A172 (cell line): Measurements from ENCODE around the gene NHERF1. TPM values are rescaled to one million over a fixed set of nuclear protein-coding genes. Genes with fewer than 3 reads are reported as not detected.
A peak's percentile ranks its signal among the peaks of the same experiment; 100 is the strongest.

Experiments used
- DNase-seq: peaks from one replicate; pipeline ENCODE4 v3.0.0-alpha.2; 2015; ENCODE audit warnings: low spot score
- total RNA-seq: library from RNA; depleted of rRNA; stranded (reverse); fragments of >200 nt; shearing (Covaris generic); gene quantifications from 2 replicates; pipeline ENCODE4 v1.2.3, GENCODE V29; 2014; rRNA removed

NHERF1 gene
- total RNA-seq = 205 and 246 TPM in 2 replicates

GRCh38 chr17:74748529-74749278 is at the start of gene NHERF1:
Gene NHERF1, plus strand, starts transcription at chr17:74748628. Its CDS starts 219 bp downstream, at chr17:74748847.
- DNase-seq = peak; percentile 84

- DNase-seq = no peak
Observed at GRCh38 chr17:74699236-74699635, 49.2 kb upstream of the NHERF1 start.

- no peak for DNase-seq
Observed at GRCh38 chr17:74702116-74702871, 46.1 kb upstream of the NHERF1 start.

DNA sequence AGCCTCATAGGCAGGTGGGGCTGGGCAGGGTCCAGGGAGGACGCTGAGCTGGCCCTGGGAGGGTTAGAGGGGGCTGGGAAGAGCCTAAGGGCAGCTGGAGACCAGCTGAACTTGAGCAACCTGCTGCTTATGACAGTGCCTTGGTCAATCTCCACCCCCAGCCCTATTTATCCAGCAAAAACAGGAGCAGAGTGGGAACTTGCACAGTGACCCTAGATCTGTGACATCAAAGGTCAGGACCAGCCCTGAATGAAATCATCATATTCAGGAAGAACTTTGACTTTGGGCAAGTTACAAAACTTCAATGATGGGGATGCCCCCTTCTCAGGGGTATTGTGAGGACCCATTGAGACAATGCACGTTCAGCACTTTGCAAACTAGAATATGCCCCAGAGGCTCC is 45.1 kb upstream of the NHERF1 start:
- no peak for DNase-seq

DNA sequence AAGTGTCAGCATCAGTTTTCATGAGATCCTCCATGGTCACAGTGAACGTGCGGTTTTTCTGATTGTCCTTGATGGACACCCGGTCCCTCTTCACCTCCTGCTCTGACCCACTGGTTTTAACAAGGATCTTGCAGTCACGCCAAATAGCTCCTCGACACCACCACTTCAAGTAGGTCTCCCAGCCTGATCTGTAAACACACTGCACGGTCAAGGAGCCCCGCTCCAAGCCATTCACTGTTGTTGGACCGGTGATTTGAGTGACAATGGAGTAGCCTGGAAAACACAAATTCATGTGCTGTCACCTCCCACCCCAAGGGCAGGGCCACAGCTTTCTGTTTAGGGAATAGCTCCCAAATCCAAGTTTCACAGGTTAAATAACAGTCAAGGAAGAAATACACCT is 43.9 kb upstream of the NHERF1 start:
- DNase-seq = no peak

- DNase-seq = no peak
Observed at GRCh38 chr17:74711058-74711824, 37.2 kb upstream of the NHERF1 start.

DNA sequence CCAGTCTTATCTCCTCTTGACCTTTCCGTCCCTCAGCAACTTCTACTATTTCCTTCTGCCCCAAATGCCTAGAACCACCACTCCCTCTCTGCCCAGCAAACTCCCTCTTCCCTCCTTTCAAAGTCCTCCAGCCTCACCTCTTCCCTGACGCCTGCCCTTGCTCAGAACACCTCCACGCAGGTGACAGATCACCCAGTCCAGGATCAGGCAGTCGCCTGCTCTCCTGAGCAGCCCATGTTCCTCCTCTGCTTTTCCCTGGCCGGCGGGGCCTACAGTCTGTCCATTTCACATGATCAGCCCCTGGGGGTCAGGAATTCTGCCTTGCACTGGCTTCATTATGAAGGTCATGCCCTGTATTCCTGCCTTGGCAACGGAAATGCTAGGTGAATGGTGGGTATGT is 36.1 kb upstream of the NHERF1 start:
- DNase-seq = no peak

DNA sequence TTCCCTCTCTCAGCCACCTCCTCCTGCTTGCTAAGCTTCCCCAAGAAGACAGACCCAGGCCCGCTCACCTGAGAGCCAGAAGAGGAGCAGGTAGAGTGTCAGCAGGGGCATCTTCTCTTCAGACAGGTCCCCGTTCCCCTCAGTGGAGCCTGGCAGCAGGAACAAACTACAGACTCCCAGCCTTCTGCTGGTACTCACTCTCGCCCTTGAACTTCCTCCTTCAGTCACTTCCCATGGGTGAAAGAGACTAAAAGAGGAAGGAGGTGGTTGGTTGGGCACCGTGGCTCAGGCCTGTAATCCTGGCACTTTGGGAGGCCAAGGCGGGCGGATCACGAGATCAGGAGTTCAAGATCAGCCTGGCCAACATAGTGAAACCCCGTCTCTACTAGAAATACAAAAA is 35.7 kb upstream of the NHERF1 start, which contains the start of gene CD300LF:
Gene CD300LF, minus strand, starts transcription at position 168 of the 400 bp plus-strand sequence. Its CDS starts 57 bp downstream, at position 111.
- DNase-seq = no peak

- DNase-seq = no peak
Observed at GRCh38 chr17:74713171-74713755, 35.2 kb upstream of the NHERF1 start.

GRCh38 chr17:74715144-74715543 is 33.3 kb upstream of the NHERF1 start:
- DNase-seq = peak; percentile 33

GRCh38 chr17:74720506-74720905 is 27.9 kb upstream of the NHERF1 start:
- no peak for DNase-seq

DNA sequence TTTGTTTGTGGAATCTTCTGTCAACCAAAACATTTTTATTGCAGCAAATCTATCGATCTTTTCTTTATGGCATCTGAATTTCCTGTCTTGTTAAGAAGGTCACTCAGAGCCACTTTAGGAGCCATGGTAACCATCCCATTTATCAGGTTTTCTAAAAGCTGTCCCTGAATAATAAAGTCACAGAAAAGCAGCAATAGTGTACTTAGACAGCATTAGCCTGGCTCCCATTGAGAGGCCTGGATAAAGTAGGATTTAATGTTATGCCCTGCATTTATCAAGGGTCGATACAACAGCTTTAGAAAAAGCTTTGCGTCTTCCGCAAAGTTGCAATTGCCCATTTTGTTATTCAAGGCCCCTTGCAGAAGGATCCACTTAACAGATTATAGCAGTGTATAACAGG is 25.6 kb upstream of the NHERF1 start:
- no peak for DNase-seq

DNA sequence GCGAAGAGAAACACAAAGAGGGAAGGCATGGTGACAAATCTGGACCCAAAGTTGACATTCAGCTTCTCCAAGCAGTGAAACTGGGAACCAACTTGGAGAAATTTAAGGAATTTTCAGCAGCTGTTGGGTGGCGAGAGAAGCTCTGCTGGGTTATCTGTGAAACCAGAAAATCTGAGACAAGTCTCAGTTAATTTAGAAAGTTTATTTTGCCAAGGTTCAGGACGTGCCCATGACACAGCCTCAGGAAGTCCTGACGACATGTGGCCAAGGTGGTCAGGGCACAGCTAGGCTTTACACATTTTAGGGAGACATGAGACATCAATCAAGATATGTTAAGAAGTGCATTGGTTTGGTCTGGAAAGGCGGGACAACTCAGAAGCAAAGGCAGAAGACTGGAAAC is 24.5 kb upstream of the NHERF1 start:
- DNase-seq = no peak

DNA sequence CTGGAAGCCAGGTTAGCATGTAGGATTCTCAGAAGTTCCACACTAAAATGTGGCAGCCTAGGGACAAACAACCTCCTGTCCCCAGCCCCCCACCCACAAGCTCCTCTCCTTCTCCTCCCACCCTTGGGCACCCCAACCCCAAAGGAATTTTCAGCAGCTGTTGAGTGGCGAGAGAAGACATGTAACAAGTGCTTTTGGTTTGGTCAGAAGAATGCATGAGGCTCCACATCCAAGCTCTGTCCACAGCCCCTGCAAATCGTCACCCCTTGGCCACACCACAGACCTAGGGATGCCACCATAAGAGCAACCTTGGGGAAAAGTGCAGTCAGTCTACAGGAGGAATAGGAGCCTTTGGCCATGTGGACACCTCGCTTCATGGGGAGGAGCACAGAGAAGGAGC is 23.3 kb upstream of the NHERF1 start:
- no peak for DNase-seq

- DNase-seq = no peak
Observed at GRCh38 chr17:74728033-74728701, 20.3 kb upstream of the NHERF1 start.

GRCh38 chr17:74728702-74729075 is 19.7 kb upstream of the NHERF1 start:
- DNase-seq = no peak

DNA sequence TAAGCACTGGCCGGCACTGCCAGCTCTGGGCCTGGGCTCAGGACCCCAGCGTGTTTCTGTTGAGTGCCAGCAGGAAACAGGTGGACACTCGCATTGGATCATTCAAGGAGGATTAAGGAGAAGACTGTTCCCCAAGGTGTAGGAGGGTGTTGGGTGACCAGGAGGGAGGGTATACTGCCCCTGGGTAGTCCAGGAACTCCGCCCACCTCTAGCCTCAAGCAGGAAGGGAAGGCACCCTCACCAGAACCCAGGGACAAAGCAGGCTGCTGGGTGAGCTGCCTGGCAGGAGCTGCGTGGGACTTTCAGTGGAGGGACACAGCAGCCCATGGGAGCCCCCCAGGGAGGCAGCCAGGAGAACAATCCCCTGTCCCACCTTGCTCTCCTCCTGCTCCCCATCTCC is 19.1 kb upstream of the NHERF1 start:
- no peak for DNase-seq

DNA sequence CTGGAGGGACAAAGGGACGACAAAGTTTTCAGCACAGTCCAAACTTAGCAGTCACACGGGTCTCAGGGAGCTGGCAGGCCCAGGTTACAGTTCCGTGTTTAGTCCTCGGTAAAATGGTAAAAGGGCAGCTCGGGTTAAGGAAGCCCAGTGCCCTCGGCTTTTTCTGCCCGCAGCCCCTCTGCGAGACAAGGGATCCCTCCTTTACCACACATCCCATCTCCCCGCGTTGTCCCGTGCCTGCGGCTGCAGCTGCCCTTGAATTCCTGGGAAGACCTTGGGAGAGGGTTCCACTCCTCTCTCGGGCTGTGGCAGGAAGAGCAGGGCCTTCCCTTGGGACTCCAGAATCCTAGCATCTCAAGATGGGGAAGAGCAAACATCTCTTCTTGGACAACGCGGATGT is 18.6 kb upstream of the NHERF1 start:
- DNase-seq = no peak

GRCh38 chr17:74730491-74731346 is 17.7 kb upstream of the NHERF1 start:
- DNase-seq = peak; percentile 43

DNA sequence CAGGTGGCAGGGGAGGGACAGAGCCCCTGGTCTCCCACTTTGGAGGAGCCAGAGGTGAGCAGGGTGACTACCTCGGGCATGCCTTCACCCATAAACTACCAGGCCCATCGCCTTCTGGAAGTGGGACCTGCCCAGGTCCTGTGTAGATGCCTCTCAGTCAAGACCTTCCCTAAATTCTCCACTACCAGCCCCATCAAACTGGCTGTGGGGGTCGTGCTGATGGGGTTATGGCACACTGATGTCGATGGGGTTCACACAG is 17.2 kb upstream of the NHERF1 start:
- no peak for DNase-seq
